GM19372 (cell line): ENCODE data around the gene ZW10.

ENCODE experiments used
- ATAC-seq: cut with Tn5 transposase; IDR thresholded peaks from one replicate; pipeline ENCODE4 v1.9.1; 2021; ENCODE audit warnings: mild to moderate bottlenecking, low read depth, moderate library complexity; ENCODE audit not compliant: unreplicated experiment

The ZW10 gene

GRCh38 chr11:113701491-113701890, 72.0 kb downstream of the ZW10 start:
- ATAC-seq = no peak

GRCh38 chr11:113698515-113698914, 75.0 kb downstream of the ZW10 start:
- no peak for ATAC-seq

- ATAC-seq = no peak
Observed at GRCh38 chr11:113697756-113698407, 75.6 kb downstream of the ZW10 start.

- ATAC-seq = no peak
Observed at GRCh38 chr11:113697111-113697510, 76.4 kb downstream of the ZW10 start.

GRCh38 chr11:113695207-113695606, 78.3 kb downstream of the ZW10 start:
- ATAC-seq = no peak

- no peak for ATAC-seq
Observed at GRCh38 chr11:113694390-113694789, 79.1 kb downstream of the ZW10 start.

- ATAC-seq = no peak
Observed at GRCh38 chr11:113693030-113693429, 80.5 kb downstream of the ZW10 start.

GRCh38 chr11:113690619-113691569, 82.6 kb downstream of the ZW10 start:
- ATAC-seq = no peak

GRCh38 chr11:113689768-113690618, 83.5 kb downstream of the ZW10 start:
- ATAC-seq = no peak

- ATAC-seq = no peak
Observed at GRCh38 chr11:113685654-113686359, 87.7 kb downstream of the ZW10 start.

- no peak for ATAC-seq
Observed at GRCh38 chr11:113684496-113684895, 89.0 kb downstream of the ZW10 start.

GRCh38 chr11:113683481-113684046, 89.9 kb downstream of the ZW10 start:
- no peak for ATAC-seq
